ENCODE data around the gene TCAIM. TPM values are rescaled to one million over a fixed set of nuclear protein-coding genes. Genes with fewer than 3 reads are reported as not detected.

Gene TCAIM
- total and polyA plus RNA-seq, 9 of the 15 experiments (the other 6 are each of a cell fraction or from before 2014, with no cell fraction given) = 19.7 to 53.3 (median 36.9) TPM

DNA sequence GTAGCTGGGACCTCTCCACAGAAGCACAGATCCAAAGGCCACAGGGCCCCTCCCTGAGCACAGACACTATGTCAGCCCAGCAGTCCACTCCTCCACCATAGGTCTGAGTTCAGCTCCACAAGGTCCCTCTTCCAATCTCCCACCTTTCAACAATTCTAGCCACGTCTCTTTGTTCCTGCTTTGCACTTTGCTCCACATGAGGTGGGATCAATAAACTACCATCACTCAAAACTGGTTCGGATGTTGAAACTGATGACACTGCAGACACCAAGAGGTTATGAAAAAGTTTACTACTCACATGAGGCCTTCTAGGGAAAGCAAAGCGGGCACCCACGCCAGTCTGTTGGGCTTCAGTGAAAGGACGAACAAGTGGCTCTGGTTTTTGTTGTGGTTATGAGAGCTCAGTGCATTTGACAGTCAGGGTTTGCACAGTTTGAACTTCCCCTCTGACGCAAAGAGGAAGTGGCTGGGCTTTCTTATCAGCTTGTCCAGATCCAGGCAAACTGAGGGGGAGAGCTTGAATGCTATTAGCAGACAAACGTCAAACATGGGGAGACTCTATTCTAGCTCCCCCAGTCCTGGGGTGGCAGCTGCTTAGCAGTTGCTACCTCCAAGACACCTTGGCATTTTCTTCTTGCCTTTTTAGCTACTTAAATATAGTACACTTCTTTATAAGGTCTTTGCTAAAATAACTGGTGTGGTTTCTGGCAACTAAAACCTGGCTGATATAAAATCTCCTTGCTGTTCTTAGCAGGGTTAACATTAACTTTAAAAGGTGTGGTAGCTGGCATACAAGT, 101.1 kb downstream of the TCAIM start (continued):
- TF ChIP-seq HDAC6 (IDR thresholded peaks at IDR 0.05; ENCODE audit: low read depth, low read length) = no peak
- TF ChIP-seq NFIX (CRISPR knock-in tag; IDR thresholded peaks at IDR 0.05; ENCODE audit: low read depth) = no peak
- TF ChIP-seq ZNF695 (CRISPR knock-in tag; IDR thresholded peaks at IDR 0.05) = 0 out of 2 replicates have a peak, but pooled peaks have one; percentile 56
- peak; percentile 86; the same call in 1 of the 2 replicates for TF ChIP-seq SREBF2 (CRISPR knock-in tag; IDR thresholded peaks at IDR 0.05)
- TF ChIP-seq ELF1 (tag; IDR thresholded peaks at IDR 0.05) = peak; percentile 88
- peak; percentile 49 to 86 for TF ChIP-seq NONO (IDR thresholded peaks at IDR 0.05; ENCODE audit: low read depth in 2 of 2, low read length in 1 of 2)
- no peak; the same call in 1 of the 2 replicates for TF ChIP-seq ZNF232 (CRISPR knock-in tag; IDR thresholded peaks at IDR 0.05)
- no peak for TF ChIP-seq SRSF1 (IDR thresholded peaks at IDR 0.05; ENCODE audit: low read depth, low read length)
- no peak; the same call in 1 of the 2 replicates for TF ChIP-seq CBX5 (IDR thresholded peaks at IDR 0.05; ENCODE audit: borderline replicate concordance, low read depth)
- no peak for TF ChIP-seq XRCC5 (IDR thresholded peaks at IDR 0.05; ENCODE audit: low read depth, low read length)
- TF ChIP-seq, protein P1, sequence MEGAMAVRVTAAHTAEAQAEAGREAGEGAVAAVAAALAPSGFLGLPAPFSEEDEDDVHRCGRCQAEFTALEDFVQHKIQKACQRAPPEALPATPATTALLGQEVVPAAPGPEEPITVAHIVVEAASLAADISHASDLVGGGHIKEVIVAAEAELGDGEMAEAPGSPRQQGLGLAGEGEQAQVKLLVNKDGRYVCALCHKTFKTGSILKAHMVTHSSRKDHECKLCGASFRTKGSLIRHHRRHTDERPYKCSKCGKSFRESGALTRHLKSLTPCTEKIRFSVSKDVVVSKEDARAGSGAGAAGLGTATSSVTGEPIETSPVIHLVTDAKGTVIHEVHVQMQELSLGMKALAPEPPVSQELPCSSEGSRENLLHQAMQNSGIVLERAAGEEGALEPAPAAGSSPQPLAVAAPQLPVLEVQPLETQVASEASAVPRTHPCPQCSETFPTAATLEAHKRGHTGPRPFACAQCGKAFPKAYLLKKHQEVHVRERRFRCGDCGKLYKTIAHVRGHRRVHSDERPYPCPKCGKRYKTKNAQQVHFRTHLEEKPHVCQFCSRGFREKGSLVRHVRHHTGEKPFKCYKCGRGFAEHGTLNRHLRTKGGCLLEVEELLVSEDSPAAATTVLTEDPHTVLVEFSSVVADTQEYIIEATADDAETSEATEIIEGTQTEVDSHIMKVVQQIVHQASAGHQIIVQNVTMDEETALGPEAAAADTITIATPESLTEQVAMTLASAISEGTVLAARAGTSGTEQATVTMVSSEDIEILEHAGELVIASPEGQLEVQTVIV (CRISPR knock-in tag; IDR thresholded peaks at IDR 0.05; ENCODE audit: borderline replicate concordance) = peak; percentile 31; the same call in 1 of the 2 replicates
- peak; percentile 51; the same call in 1 of the 2 replicates for TF ChIP-seq MAFG (tag; conservative IDR thresholded peaks at IDR 0.05)
- TF ChIP-seq BRD4 (IDR thresholded peaks at IDR 0.05) = peak; percentile 91
- TF ChIP-seq, protein P2, sequence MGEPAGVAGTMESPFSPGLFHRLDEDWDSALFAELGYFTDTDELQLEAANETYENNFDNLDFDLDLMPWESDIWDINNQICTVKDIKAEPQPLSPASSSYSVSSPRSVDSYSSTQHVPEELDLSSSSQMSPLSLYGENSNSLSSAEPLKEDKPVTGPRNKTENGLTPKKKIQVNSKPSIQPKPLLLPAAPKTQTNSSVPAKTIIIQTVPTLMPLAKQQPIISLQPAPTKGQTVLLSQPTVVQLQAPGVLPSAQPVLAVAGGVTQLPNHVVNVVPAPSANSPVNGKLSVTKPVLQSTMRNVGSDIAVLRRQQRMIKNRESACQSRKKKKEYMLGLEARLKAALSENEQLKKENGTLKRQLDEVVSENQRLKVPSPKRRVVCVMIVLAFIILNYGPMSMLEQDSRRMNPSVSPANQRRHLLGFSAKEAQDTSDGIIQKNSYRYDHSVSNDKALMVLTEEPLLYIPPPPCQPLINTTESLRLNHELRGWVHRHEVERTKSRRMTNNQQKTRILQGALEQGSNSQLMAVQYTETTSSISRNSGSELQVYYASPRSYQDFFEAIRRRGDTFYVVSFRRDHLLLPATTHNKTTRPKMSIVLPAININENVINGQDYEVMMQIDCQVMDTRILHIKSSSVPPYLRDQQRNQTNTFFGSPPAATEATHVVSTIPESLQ (CRISPR knock-in tag; IDR thresholded peaks at IDR 0.05) = peak; percentile 95
- peak; percentile 98 for TF ChIP-seq TCF3 (CRISPR knock-in tag; IDR thresholded peaks at IDR 0.05)
- TF ChIP-seq RAD51 (IDR thresholded peaks at IDR 0.05; ENCODE audit: borderline replicate concordance, low read depth) = peak; percentile 54; the same call in 1 of the 2 replicates
- TF ChIP-seq ZNF583 (CRISPR knock-in tag; IDR thresholded peaks at IDR 0.05) = 0 out of 2 replicates have a peak, but pooled peaks have one; percentile 34
- TF ChIP-seq, protein P3, sequence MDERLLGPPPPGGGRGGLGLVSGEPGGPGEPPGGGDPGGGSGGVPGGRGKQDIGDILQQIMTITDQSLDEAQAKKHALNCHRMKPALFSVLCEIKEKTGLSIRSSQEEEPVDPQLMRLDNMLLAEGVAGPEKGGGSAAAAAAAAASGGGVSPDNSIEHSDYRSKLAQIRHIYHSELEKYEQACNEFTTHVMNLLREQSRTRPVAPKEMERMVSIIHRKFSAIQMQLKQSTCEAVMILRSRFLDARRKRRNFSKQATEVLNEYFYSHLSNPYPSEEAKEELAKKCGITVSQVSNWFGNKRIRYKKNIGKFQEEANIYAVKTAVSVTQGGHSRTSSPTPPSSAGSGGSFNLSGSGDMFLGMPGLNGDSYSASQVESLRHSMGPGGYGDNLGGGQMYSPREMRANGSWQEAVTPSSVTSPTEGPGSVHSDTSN (CRISPR knock-in tag; IDR thresholded peaks at IDR 0.05; ENCODE audit: low read depth) = no peak
- TF ChIP-seq, protein P3 (tag; conservative IDR thresholded peaks at IDR 0.05; ENCODE audit: low read depth) = peak; percentile 84
- TF ChIP-seq L3MBTL2 (IDR thresholded peaks at IDR 0.05) = peak; percentile 72; the same call in 1 of the 2 replicates
- TF ChIP-seq KDM4B (IDR thresholded peaks at IDR 0.05; ENCODE audit: borderline replicate concordance in 2 of 2, low read depth in 1 of 2) = 0 out of 4 replicates have a peak, but pooled peaks of 1 of the 2 experiments have one; percentile 72

Data from K562 (cell line).